HepG2 (cell line): ENCODE data around the gene KLF15. TPM values are rescaled to one million over a fixed set of nuclear protein-coding genes. Genes with fewer than 3 reads are reported as not detected.
A peak's percentile ranks its signal among the peaks of the same experiment; 100 is the strongest.
"Not testable (repeated sequence)": the region's sequence is repeated elsewhere in the genome, so short reads cannot be mapped to it uniquely, and the experiment has no call there.

Experiments used
- ATAC-seq: fragments of 200-7000 bp; cut with Tn5 transposase; 3 replicates; pipeline ENCODE4 v1.9.1; 2020; ENCODE audit warnings: mild to moderate bottlenecking, moderate library complexity
- BruUV-seq: library from RNA; stranded (reverse); fragments of 400-500 nt; replicated peaks from 2 replicates; lab custom pipeline; 2021; lab: Mats Ljungman, UMichigan
- CTCF ChIA-PET: fragments of 300-600 bp; formaldehyde crosslinking; extraction: SDS; loops from one replicate; lab custom pipeline; 2021; ENCODE audit warnings: low total read pairs, inconsistent platforms, low intra/inter-chr PET ratio; lab: Yijun Ruan, JAX
- POLR2A ChIA-PET: fragments of 350-600 bp; sonication (Branson Sonifier 250); formaldehyde crosslinking; loops from one replicate; lab custom pipeline; 2020; ENCODE audit warnings: antibody characterized with exemption, inconsistent platforms; lab: Yijun Ruan, JAX
- DNase-seq: peaks from one replicate; pipeline ENCODE4 v3.0.0-alpha.2; 2015; ENCODE audit warnings: low spot score
- FAIRE-seq: peaks from 3 replicates; lab custom pipeline; 2011; peaks lifted over from hg19 to GRCh38; lab: Jason Lieb, UNC
- H2AFZ ChIP-seq: one replicate; pipeline ENCODE4 v1.6.1; 2011; ENCODE audit warnings: low read length, inconsistent platforms
- H3K27ac ChIP-seq: fragments of 300-600 bp; 3 replicates; pipeline ENCODE4 v1.8.0; 2011; ENCODE audit warnings: mixed run types, mild to moderate bottlenecking, mixed read lengths, low read length, inconsistent platforms; ENCODE audit not compliant: insufficient read depth; ENCODE audit errors: extremely low read length
- H3K27me3 ChIP-seq, 2 experiments: fragments of 200-600 bp in 1 of 2; 2 replicates in 1 of 2; 3 replicates in 1 of 2; pipeline versions ENCODE4 v1.6.0 to v1.8.0; 2011; ENCODE audit warnings: low read length in 2 of 2, mild to moderate bottlenecking in 2 of 2, moderate library complexity in 2 of 2, inconsistent platforms in 1 of 2; ENCODE audit not compliant: insufficient read depth in 2 of 2, control insufficient read depth in 1 of 2
- H3K36me3 ChIP-seq, 2 experiments: fragments of 200-600 bp in 1 of 2; replicated peaks in 1 of 2; 2 replicates in 1 of 2; 3 replicates in 1 of 2; pipeline versions ENCODE4 v1.5.1 to v1.8.0; 2011; ENCODE audit warnings: low read length in 2 of 2, inconsistent platforms in 1 of 2; ENCODE audit not compliant: insufficient read depth in 2 of 2, control insufficient read depth in 1 of 2
- H3K4me1 ChIP-seq: 2 replicates; pipeline ENCODE4 v1.5.1; 2012; ENCODE audit warnings: low read length, inconsistent platforms; ENCODE audit not compliant: insufficient read depth
- H3K4me2 ChIP-seq: 2 replicates; pipeline ENCODE4 v1.6.0; 2011; ENCODE audit warnings: low read depth, low read length, inconsistent platforms
- H3K4me3 ChIP-seq, 3 experiments: fragments of 200-600 bp in 1 of 3; sonication (generic), shearing (Covaris generic) in 1 of 3; replicated peaks in 1 of 3; 2 replicates each; pipeline ENCODE4 v1.5.1; 2011 to 2016; ENCODE audit warnings: low read length in 3 of 3, inconsistent platforms in 2 of 3, low read depth in 2 of 3, mild to moderate bottlenecking in 2 of 3, control low read depth in 1 of 3, mixed read lengths in 1 of 3; ENCODE audit not compliant: insufficient read depth in 1 of 3
- H3K79me2 ChIP-seq: one replicate; pipeline ENCODE4 v1.6.1; 2011; ENCODE audit warnings: low read length, inconsistent platforms; ENCODE audit not compliant: insufficient read depth
- H3K9ac ChIP-seq: 2 replicates; pipeline ENCODE4 v1.6.0; 2011; ENCODE audit warnings: mild to moderate bottlenecking, low read depth, low read length, inconsistent platforms; ENCODE audit not compliant: insufficient read depth
- H3K9me3 ChIP-seq: 2 replicates; pipeline ENCODE4 v1.5.1; 2012; ENCODE audit warnings: mild to moderate bottlenecking, low read length
- H4K20me1 ChIP-seq: 2 replicates; pipeline ENCODE4 v1.6.0; 2011; ENCODE audit warnings: inconsistent platforms, mild to moderate bottlenecking, low read length, moderate library complexity; ENCODE audit not compliant: insufficient read depth
- EHMT2 ChIP-seq: fragments of 200-600 bp; sonication (generic); IDR thresholded peaks from 2 replicates; pipeline ENCODE4 v1.7.0; 2017; ENCODE audit warnings: antibody characterized with exemption, low read depth, low read length, borderline replicate concordance
- FOXA1 ChIP-seq, 2 experiments: fragments of 450-650 bp in 1 of 2; sonication (generic) in 1 of 2; formaldehyde crosslinking in 1 of 2; IDR thresholded peaks; 2 replicates each; pipeline versions ENCODE4 v1.4.0 to v1.6.1; 2016 to 2020; ENCODE audit warnings: missing genetic modification reagents in 1 of 2
- FOXA3 ChIP-seq: IDR thresholded peaks from 2 replicates; pipeline ENCODE4 v1.6.1; 2016; ENCODE audit warnings: missing genetic modification reagents, missing compliant biosample characterization
- ZNF207 ChIP-seq: fragments of 450-650 bp; IDR thresholded peaks from 2 replicates; pipeline ENCODE4 v1.6.1; 2016; ENCODE audit warnings: antibody characterized with exemption, borderline replicate concordance
- ZNF512B ChIP-seq: sonication (generic); formaldehyde crosslinking; IDR thresholded peaks from 2 replicates; pipeline ENCODE4 v1.5.1; 2020; ENCODE audit warnings: missing genetic modification reagents, mild to moderate bottlenecking, borderline replicate concordance
- WGBS: methylation state at CpG from one replicate; pipeline ENCODE4 v1.1.6; 2017; ENCODE audit warnings: low lambda C conversion rate; 5-methylcytosine and 5-hydroxymethylcytosine counted together
- in situ Hi-C: cut with HindIII; loops from 2 replicates; pipeline ENCODE4 v1.10.0; 2017; ENCODE audit warnings: low pct_unique_long_range_greater_than_20kb; ENCODE audit not compliant: extremely low pct_ligation_motif_present
- intact Hi-C: fragments of 100-400 bp; cut with micrococcal nuclease; formaldehyde crosslinking; loops from one replicate; pipeline ENCODE4 v1.10.0; 2022; ENCODE audit not compliant: unreplicated experiment
- polyA plus RNA-seq, 8 experiments: library from polyadenylated mRNA; depleted of rRNA in 3 of 8; stranded (reverse) in 7 of 8; unstranded in 1 of 8; fragments of >200 nt; fragmentation: Illumina TruSeq in 4 of 8; extraction: Trizol in 4 of 8; gene quantifications; 2 replicates each; pipeline versions ENCODE4 v1.2.1 to v1.2.3, GENCODE V29; 2011 to 2016; ENCODE audit warnings: low read depth in 4 of 8, missing spikeins in 1 of 8, mixed read lengths in 1 of 8; ENCODE audit not compliant: insufficient read depth in 1 of 8
- total RNA-seq, 5 experiments: library from RNA; depleted of rRNA; stranded (reverse); fragments of >200 nt; fragmentation: Illumina TruSeq; extraction: Trizol; gene quantifications; 2 replicates each; pipeline ENCODE4 v1.2.3, GENCODE V29; 2016; ENCODE audit warnings: low read depth in 1 of 5
- TF ChIP-seq, protein P1 (sequence below): sonication (generic); formaldehyde crosslinking; IDR thresholded peaks from 2 replicates; pipeline ENCODE4 v1.5.1; 2020; ENCODE audit warnings: mild to moderate bottlenecking, missing genetic modification reagents, moderate library complexity

KLF15 gene
- total and polyA plus RNA-seq, 2 of the 13 experiments (the other 11 are each of a cell fraction or from before 2014, with no cell fraction given), result 7.1 to 7.8 TPM

DNA sequence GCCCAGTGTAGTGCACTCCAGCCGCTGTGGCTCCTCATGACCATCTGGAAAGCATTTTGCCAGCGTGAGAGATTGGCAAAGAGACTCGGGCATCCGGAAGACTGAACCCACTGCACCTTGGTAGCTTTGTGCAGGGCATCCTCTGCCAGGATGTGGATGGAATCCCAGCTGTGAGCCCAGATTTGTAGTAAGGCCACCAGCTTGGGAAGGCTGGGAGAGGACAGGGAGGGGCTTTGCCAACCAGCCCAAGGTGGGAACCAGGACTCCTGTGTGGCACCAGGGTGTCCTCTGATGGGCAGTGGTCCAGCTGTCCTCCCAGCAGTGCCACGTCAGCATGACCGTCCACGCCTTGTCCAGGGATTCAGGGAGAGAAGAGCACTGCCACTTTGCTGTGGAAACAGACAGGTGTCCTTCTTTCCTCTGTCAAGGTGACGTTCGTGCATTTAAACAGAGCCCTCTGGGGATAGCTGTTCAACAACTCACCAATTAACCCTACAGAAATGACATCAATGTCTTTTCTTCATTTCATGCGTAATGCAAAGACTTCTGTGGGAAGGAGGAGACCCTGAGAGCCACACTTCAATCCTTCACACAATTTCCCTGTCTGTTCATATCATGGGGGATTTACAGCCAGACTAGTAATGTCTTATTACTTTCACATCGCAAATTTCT is 19.1 kb downstream of the KLF15 start:
- peaks cover 38% of the 10 kb centered on the region for H3K4me1 ChIP-seq
- H3K4me3 ChIP-seq, result no peak overlapping the region
- H3K36me3 ChIP-seq, result no peaks in the 10 kb centered on the region
- no peaks in the 10 kb centered on the region; a peak in 1 of 5 replicates for H3K27me3 ChIP-seq
- no peaks in the 10 kb centered on the region for H4K20me1 ChIP-seq
- ChIA-PET CTCF (no interaction called here), POLR2A (no interaction called here)
- WGBS, result 63% methylated on average over 8 of the region's 11 CpGs
- H2AFZ ChIP-seq, result no peak overlapping the region
- H3K9me3 ChIP-seq, result no peaks in the 10 kb centered on the region
- DNase-seq (no peak), ATAC-seq (no peak), FAIRE-seq (no peak)
- H3K9ac ChIP-seq, result no peak overlapping the region
- H3K27ac ChIP-seq, result no peak overlapping the region
- H3K4me2 ChIP-seq, result no peak overlapping the region
- no peak for TF ChIP-seq EHMT2
- no peak for TF ChIP-seq ZNF207
- TF ChIP-seq ZNF512B (CRISPR knock-in tag), result no peak
- in situ Hi-C loops, result no loop called here
- intact Hi-C loops, result no loop called here
- BruUV-seq, result no TSS peak
- no peaks in the 10 kb centered on the region for H3K79me2 ChIP-seq

- H3K36me3 ChIP-seq; H4K20me1 ChIP-seq; intact Hi-C loops; BruUV-seq; ATAC-seq; POLR2A ChIA-PET; H3K4me1 ChIP-seq; in situ Hi-C loops; H3K27ac ChIP-seq; H3K79me2 ChIP-seq; DNase-seq; H2AFZ ChIP-seq; H3K4me2 ChIP-seq; CTCF ChIA-PET; FAIRE-seq; H3K9ac ChIP-seq; H3K4me3 ChIP-seq; H3K27me3 ChIP-seq; TF ChIP-seq FOXA1 (IDR thresholded peaks at IDR 0.05): not testable (repeated sequence)
- WGBS, result 0% methylated on average over 5 of the region's 15 CpGs
- H3K9me3 ChIP-seq, result peaks cover 18% of the 10 kb centered on the region
- TF ChIP-seq, protein P1, sequence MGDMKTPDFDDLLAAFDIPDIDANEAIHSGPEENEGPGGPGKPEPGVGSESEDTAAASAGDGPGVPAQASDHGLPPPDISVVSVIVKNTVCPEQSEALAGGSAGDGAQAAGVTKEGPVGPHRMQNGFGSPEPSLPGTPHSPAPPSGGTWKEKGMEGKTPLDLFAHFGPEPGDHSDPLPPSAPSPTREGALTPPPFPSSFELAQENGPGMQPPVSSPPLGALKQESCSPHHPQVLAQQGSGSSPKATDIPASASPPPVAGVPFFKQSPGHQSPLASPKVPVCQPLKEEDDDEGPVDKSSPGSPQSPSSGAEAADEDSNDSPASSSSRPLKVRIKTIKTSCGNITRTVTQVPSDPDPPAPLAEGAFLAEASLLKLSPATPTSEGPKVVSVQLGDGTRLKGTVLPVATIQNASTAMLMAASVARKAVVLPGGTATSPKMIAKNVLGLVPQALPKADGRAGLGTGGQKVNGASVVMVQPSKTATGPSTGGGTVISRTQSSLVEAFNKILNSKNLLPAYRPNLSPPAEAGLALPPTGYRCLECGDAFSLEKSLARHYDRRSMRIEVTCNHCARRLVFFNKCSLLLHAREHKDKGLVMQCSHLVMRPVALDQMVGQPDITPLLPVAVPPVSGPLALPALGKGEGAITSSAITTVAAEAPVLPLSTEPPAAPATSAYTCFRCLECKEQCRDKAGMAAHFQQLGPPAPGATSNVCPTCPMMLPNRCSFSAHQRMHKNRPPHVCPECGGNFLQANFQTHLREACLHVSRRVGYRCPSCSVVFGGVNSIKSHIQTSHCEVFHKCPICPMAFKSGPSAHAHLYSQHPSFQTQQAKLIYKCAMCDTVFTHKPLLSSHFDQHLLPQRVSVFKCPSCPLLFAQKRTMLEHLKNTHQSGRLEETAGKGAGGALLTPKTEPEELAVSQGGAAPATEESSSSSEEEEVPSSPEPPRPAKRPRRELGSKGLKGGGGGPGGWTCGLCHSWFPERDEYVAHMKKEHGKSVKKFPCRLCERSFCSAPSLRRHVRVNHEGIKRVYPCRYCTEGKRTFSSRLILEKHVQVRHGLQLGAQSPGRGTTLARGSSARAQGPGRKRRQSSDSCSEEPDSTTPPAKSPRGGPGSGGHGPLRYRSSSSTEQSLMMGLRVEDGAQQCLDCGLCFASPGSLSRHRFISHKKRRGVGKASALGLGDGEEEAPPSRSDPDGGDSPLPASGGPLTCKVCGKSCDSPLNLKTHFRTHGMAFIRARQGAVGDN, result peak; percentile 15; the same call in 1 of the 2 replicates
- TF ChIP-seq FOXA3 (CRISPR knock-in tag), result peak; percentile 28; the same call in 1 of the 2 replicates
- TF ChIP-seq FOXA1 (CRISPR knock-in tag; IDR thresholded peaks at IDR 0.05), result peak; percentile 68
Observed at GRCh38 chr3:126331812-126332336, 25.3 kb downstream of the KLF15 start.
